HepG2 (cell line): Measurements from ENCODE around the gene NOCT. TPM values are rescaled to one million over a fixed set of nuclear protein-coding genes. Genes with fewer than 3 reads are reported as not detected.

Experiments used
- ARID2 ChIP-seq: sonication (generic); formaldehyde crosslinking; IDR thresholded peaks from 2 replicates; pipeline ENCODE4 v1.8.1; 2022; ENCODE audit warnings: mild to moderate bottlenecking, missing genetic modification reagents, borderline replicate concordance
- GZF1 ChIP-seq: sonication (generic); formaldehyde crosslinking; IDR thresholded peaks from 2 replicates; pipeline ENCODE4 v1.5.1; 2020; ENCODE audit warnings: mild to moderate bottlenecking, missing genetic modification reagents
- HDAC2 ChIP-seq: sonication (generic); formaldehyde crosslinking; IDR thresholded peaks from 2 replicates; pipeline ENCODE4 v1.4.0; 2020; ENCODE audit warnings: missing genetic modification reagents
- IKZF4 ChIP-seq: sonication (generic); formaldehyde crosslinking; IDR thresholded peaks from 2 replicates; pipeline ENCODE4 v1.5.1; 2020; ENCODE audit warnings: borderline replicate concordance, mild to moderate bottlenecking, low read depth, missing genetic modification reagents; ENCODE audit errors: not compliant biosample characterization
- KAT8 ChIP-seq: IDR thresholded peaks from 2 replicates; pipeline ENCODE4 v1.6.1; 2016; ENCODE audit warnings: missing genetic modification reagents, missing compliant biosample characterization
- MYNN ChIP-seq: sonication (generic); formaldehyde crosslinking; IDR thresholded peaks from 2 replicates; pipeline ENCODE4 v1.4.0; 2020; ENCODE audit warnings: mild to moderate bottlenecking, low read depth, missing genetic modification reagents
- NAIF1 ChIP-seq: sonication (generic); formaldehyde crosslinking; IDR thresholded peaks from 2 replicates; pipeline ENCODE4 v1.5.0; 2020; ENCODE audit warnings: mild to moderate bottlenecking, missing genetic modification reagents, borderline replicate concordance
- NR2F6 ChIP-seq, 2 experiments: IDR thresholded peaks; 2 replicates each; pipeline ENCODE4 v1.6.1; 2016; ENCODE audit warnings: antibody characterized with exemption in 1 of 2, mild to moderate bottlenecking in 1 of 2
- PAWR ChIP-seq: sonication (generic); formaldehyde crosslinking; IDR thresholded peaks from 2 replicates; pipeline ENCODE4 v1.4.0; 2020; ENCODE audit warnings: missing genetic modification reagents, mild to moderate bottlenecking, borderline replicate concordance
- PHF8 ChIP-seq: sonication (generic); formaldehyde crosslinking; IDR thresholded peaks from 2 replicates; pipeline ENCODE4 v1.5.0; 2020; ENCODE audit warnings: missing genetic modification reagents
- PLRG1 ChIP-seq: fragments of 450-650 bp; conservative IDR thresholded peaks from 2 replicates; pipeline ENCODE4 v1.6.1; 2016
- SOX13 ChIP-seq, 3 experiments: fragments of 450-650 bp in 1 of 3; sonication (generic) in 1 of 3; formaldehyde crosslinking in 1 of 3; IDR thresholded peaks in 2 of 3; conservative IDR thresholded peaks in 1 of 3; 2 replicates each; pipeline versions ENCODE4 v1.5.0 to v1.6.1; 2016 to 2020; ENCODE audit warnings: antibody characterized with exemption in 1 of 3, mild to moderate bottlenecking in 1 of 3, missing compliant biosample characterization in 1 of 3, missing genetic modification reagents in 1 of 3, moderate library complexity in 1 of 3
- TOPORS ChIP-seq: sonication (generic); formaldehyde crosslinking; IDR thresholded peaks from 2 replicates; pipeline ENCODE4 v1.8.0; 2023; ENCODE audit warnings: mild to moderate bottlenecking, missing genetic modification reagents
- XRCC5 ChIP-seq: fragments of 200-400 bp; formaldehyde crosslinking; optimal IDR thresholded peaks from 2 replicates; pipeline ENCODE3; 2017; ENCODE audit warnings: mild to moderate bottlenecking, low read length
- ZFP37 ChIP-seq: sonication (generic); formaldehyde crosslinking; IDR thresholded peaks from 2 replicates; pipeline ENCODE4 v1.4.0; 2020; ENCODE audit warnings: missing genetic modification reagents, borderline replicate concordance
- ZMAT3 ChIP-seq: sonication (generic); formaldehyde crosslinking; conservative IDR thresholded peaks from 2 replicates; pipeline ENCODE4 v1.7.0; 2021; ENCODE audit warnings: missing genetic modification reagents
- ZNF383 ChIP-seq: sonication (generic); formaldehyde crosslinking; IDR thresholded peaks from 2 replicates; pipeline ENCODE4 v1.4.0; 2020; ENCODE audit warnings: missing genetic modification reagents, mild to moderate bottlenecking, borderline replicate concordance
- ZNF761 ChIP-seq: sonication (generic); formaldehyde crosslinking; conservative IDR thresholded peaks from 2 replicates; pipeline ENCODE4 v1.4.0; 2020; ENCODE audit warnings: mild to moderate bottlenecking, missing genetic modification reagents
- ZNF775 ChIP-seq: sonication (generic); formaldehyde crosslinking; IDR thresholded peaks from 2 replicates; pipeline ENCODE4 v1.4.0; 2020; ENCODE audit warnings: missing genetic modification reagents, mild to moderate bottlenecking, moderate library complexity, borderline replicate concordance
- polyA plus RNA-seq, 8 experiments: library from polyadenylated mRNA; depleted of rRNA in 3 of 8; stranded (reverse) in 7 of 8; unstranded in 1 of 8; fragments of >200 nt; fragmentation: Illumina TruSeq in 4 of 8; extraction: Trizol in 4 of 8; gene quantifications; 2 replicates each; pipeline versions ENCODE4 v1.2.1 to v1.2.3, GENCODE V29; 2011 to 2016; ENCODE audit warnings: low read depth in 4 of 8, missing spikeins in 1 of 8, mixed read lengths in 1 of 8; ENCODE audit not compliant: insufficient read depth in 1 of 8
- total RNA-seq, 5 experiments: library from RNA; depleted of rRNA; stranded (reverse); fragments of >200 nt; fragmentation: Illumina TruSeq; extraction: Trizol; gene quantifications; 2 replicates each; pipeline ENCODE4 v1.2.3, GENCODE V29; 2016; ENCODE audit warnings: low read depth in 1 of 5
- TF ChIP-seq, protein P1 (sequence below): IDR thresholded peaks from 2 replicates; pipeline ENCODE4 v1.6.1; 2016; ENCODE audit warnings: mild to moderate bottlenecking, missing biosample characterization, missing genetic modification reagents
- TF ChIP-seq, protein P2 (sequence below): sonication (generic); formaldehyde crosslinking; IDR thresholded peaks from 2 replicates; pipeline ENCODE4 v1.5.1; 2020; ENCODE audit warnings: missing genetic modification reagents, mild to moderate bottlenecking, borderline replicate concordance
- TF ChIP-seq, protein P3 (sequence below): fragments of 450-650 bp; IDR thresholded peaks from 2 replicates; pipeline ENCODE4 v1.6.1; 2017
- TF ChIP-seq, protein P4 (sequence below): sonication (generic); formaldehyde crosslinking; conservative IDR thresholded peaks from 2 replicates; pipeline ENCODE4 v1.5.0; 2020; ENCODE audit warnings: missing genetic modification reagents
- TF ChIP-seq, protein P5 (sequence below): sonication (generic); formaldehyde crosslinking; IDR thresholded peaks from 2 replicates; pipeline ENCODE4 v1.5.0; 2020; ENCODE audit warnings: missing genetic modification reagents

NOCT gene
- total and polyA plus RNA-seq, 2 of the 13 experiments (the other 11 are each of a cell fraction or from before 2014, with no cell fraction given): 3.6 to 13.1 TPM

DNA sequence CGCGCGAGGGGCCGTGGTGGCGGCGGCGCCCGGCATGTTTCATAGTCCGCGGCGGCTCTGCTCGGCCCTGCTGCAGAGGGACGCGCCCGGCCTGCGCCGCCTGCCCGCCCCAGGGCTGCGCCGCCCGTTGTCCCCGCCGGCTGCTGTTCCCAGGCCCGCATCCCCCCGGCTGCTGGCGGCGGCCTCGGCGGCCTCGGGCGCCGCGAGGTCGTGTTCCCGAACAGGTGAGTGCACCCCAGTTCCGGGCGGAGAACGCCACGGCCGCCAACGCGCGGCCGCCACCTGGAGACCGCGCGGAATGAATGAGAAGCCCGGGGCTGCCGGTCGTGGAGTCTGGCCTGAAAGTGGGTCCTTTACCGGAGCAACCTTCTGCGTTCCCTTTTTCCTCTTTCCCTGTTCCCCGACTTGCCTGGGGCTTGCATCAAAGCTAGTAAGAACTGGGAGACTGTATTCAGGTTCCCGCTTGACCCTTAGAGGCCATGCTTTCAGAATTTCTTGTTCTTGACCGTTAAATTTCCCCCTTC is 429 bp downstream of the NOCT start (continued):
- TF ChIP-seq XRCC5: no peak
- no peak for TF ChIP-seq IKZF4 (CRISPR knock-in tag)
- no peak for TF ChIP-seq KAT8 (CRISPR knock-in tag)
- TF ChIP-seq ZNF761: no peak
- TF ChIP-seq TOPORS: no peak
- TF ChIP-seq ZMAT3 (CRISPR knock-in tag): no peak
- no peak for TF ChIP-seq PLRG1
- no peak for TF ChIP-seq PAWR (CRISPR knock-in tag)
- TF ChIP-seq, protein P1, sequence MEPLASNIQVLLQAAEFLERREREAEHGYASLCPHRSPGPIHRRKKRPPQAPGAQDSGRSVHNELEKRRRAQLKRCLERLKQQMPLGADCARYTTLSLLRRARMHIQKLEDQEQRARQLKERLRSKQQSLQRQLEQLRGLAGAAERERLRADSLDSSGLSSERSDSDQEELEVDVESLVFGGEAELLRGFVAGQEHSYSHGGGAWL (CRISPR knock-in tag): no peak
- no peak for TF ChIP-seq ZFP37 (CRISPR knock-in tag)
- no peak for TF ChIP-seq NAIF1 (CRISPR knock-in tag)
- TF ChIP-seq, protein P2, sequence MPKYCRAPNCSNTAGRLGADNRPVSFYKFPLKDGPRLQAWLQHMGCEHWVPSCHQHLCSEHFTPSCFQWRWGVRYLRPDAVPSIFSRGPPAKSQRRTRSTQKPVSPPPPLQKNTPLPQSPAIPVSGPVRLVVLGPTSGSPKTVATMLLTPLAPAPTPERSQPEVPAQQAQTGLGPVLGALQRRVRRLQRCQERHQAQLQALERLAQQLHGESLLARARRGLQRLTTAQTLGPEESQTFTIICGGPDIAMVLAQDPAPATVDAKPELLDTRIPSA (CRISPR knock-in tag): no peak
- TF ChIP-seq SOX13 (IDR thresholded peaks at IDR 0.05): no peak
- TF ChIP-seq SOX13 (CRISPR knock-in tag; conservative IDR thresholded peaks at IDR 0.05 in 1 of 2, IDR thresholded peaks at IDR 0.05 in 1 of 2): no peak
- TF ChIP-seq, protein P3, sequence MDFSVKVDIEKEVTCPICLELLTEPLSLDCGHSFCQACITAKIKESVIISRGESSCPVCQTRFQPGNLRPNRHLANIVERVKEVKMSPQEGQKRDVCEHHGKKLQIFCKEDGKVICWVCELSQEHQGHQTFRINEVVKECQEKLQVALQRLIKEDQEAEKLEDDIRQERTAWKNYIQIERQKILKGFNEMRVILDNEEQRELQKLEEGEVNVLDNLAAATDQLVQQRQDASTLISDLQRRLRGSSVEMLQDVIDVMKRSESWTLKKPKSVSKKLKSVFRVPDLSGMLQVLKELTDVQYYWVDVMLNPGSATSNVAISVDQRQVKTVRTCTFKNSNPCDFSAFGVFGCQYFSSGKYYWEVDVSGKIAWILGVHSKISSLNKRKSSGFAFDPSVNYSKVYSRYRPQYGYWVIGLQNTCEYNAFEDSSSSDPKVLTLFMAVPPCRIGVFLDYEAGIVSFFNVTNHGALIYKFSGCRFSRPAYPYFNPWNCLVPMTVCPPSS: no peak
- no peak for TF ChIP-seq HDAC2
- no peak for TF ChIP-seq ZNF775 (CRISPR knock-in tag)
- TF ChIP-seq GZF1: no peak
- TF ChIP-seq, protein P4, sequence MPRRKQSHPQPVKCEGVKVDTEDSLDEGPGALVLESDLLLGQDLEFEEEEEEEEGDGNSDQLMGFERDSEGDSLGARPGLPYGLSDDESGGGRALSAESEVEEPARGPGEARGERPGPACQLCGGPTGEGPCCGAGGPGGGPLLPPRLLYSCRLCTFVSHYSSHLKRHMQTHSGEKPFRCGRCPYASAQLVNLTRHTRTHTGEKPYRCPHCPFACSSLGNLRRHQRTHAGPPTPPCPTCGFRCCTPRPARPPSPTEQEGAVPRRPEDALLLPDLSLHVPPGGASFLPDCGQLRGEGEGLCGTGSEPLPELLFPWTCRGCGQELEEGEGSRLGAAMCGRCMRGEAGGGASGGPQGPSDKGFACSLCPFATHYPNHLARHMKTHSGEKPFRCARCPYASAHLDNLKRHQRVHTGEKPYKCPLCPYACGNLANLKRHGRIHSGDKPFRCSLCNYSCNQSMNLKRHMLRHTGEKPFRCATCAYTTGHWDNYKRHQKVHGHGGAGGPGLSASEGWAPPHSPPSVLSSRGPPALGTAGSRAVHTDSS: no peak
- no peak for TF ChIP-seq MYNN (CRISPR knock-in tag)
- TF ChIP-seq ZNF383 (CRISPR knock-in tag): no peak
- TF ChIP-seq, protein P5, sequence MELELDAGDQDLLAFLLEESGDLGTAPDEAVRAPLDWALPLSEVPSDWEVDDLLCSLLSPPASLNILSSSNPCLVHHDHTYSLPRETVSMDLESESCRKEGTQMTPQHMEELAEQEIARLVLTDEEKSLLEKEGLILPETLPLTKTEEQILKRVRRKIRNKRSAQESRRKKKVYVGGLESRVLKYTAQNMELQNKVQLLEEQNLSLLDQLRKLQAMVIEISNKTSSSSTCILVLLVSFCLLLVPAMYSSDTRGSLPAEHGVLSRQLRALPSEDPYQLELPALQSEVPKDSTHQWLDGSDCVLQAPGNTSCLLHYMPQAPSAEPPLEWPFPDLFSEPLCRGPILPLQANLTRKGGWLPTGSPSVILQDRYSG (CRISPR knock-in tag): no peak
- TF ChIP-seq ARID2: no peak
- no peak for TF ChIP-seq PHF8 (CRISPR knock-in tag)
- TF ChIP-seq NR2F6 (IDR thresholded peaks at IDR 0.05): no peak
- TF ChIP-seq NR2F6 (CRISPR knock-in tag; IDR thresholded peaks at IDR 0.05): no peak
